Stimulated activated CD8-positive, alpha-beta memory T cell treated with anti-CD3 and anti-CD28 coated beads, Interleukin-7, amount 100 ng/mL, for 48 hours (primary cell): Measurements from ENCODE around the gene DVL2.

ENCODE experiments used
- DNase-seq, 2 donors: peaks; one replicate each; pipeline ENCODE4 v3.0.0-alpha.2; 2020; ENCODE audit warnings: low read depth in 1 of 2; ENCODE audit errors: extremely low read depth in 1 of 2

DVL2 gene

DNA sequence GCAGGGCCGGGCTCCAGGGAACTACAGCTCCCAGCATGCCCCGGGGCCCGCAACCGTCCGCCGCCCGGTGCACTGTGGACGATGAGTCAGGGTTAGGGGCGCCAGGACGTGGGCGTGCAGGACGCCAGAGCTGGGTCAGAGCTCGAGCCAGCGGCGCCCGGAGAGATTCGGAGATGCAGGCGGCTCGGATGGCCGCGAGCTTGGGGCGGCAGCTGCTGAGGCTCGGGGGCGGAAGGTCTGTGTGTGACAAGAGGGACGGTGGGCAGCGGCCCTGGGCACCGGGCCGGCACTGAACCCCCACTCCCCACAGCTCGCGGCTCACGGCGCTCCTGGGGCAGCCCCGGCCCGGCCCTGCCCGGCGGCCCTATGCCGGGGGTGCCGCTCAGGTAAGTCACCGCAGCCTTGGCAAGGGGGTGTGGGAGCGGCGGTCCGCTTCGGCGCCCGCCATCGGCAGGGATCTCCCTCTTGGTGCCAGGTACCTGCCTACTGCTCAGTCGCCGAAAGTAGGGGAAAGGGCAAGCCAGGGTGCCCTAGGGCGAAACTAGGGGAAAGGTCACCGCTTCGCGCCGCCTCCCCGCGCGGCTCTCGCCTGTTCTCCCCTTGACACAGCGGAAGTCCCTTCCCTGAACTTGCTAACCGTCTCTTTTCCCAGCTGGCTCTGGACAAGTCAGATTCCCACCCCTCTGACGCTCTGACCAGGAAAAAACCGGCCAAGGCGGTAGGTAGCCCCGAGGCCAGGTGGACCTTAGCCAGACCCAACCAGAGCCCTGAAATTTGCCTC lies 14.3 kb downstream of the DVL2 start, which contains the start of the genes ACADVL and DLG4:
Gene ACADVL (plus strand): TSS at position 127 of the 781 bp plus-strand sequence. CDS start 47 bp downstream, at position 174.
Gene DLG4 (minus strand): TSS at position 25 of the 781 bp plus-strand sequence.
- peak; percentile 85 to 87 for DNase-seq

DNA sequence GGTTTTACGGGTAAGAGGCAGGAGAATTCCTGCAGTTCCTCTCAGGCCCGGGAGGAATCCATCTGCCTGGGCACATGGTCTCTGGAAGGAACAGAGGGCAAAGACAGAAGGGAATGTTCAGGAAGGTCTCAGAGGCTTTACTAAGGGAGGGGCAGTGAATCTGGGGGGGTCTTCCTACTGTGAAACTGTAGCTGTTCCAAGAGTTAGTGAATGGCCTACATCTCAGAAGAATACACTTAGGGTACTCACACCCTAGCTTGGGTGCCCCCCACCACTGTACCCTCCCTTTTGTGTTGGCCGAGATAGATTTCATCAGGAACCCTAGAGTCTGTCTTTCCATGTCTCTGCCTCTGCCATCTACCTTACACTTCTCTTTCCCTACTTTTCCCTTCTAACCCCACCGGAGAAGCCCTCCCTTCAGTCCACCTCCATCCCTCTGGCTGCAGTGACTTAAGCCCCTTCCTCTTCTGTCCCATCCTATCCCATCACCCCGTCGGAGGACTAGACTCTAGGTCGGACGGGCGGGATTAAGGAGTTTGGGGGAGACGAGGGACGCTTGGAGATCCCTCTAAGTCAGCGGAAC lies 15.0 kb downstream of the DVL2 start:
- DNase-seq, result no peak

DNA sequence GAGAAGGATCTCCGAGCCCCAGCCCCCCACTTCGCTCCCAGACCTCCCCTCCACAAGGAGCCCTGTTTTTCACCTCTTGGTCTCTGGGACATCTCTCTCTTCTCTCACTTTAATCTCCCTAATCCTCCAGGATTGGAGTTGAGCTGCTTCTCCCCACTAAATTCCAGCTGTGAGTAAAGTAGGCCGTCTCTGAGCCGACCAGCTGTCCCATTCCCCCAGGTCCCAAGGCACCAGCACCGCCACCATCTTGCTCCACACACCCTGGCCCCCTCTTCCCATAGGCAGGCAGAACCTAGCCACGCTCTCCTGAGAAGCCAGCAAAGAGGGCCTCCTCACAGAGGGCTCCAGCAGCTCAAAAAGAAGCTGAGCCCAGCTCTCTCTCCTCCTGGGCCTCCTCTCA lies 15.6 kb downstream of the DVL2 start:
- no peak for DNase-seq

GRCh38 chr17:7218166-7218565 lies 16.2 kb downstream of the DVL2 start:
- no peak for DNase-seq

DNA sequence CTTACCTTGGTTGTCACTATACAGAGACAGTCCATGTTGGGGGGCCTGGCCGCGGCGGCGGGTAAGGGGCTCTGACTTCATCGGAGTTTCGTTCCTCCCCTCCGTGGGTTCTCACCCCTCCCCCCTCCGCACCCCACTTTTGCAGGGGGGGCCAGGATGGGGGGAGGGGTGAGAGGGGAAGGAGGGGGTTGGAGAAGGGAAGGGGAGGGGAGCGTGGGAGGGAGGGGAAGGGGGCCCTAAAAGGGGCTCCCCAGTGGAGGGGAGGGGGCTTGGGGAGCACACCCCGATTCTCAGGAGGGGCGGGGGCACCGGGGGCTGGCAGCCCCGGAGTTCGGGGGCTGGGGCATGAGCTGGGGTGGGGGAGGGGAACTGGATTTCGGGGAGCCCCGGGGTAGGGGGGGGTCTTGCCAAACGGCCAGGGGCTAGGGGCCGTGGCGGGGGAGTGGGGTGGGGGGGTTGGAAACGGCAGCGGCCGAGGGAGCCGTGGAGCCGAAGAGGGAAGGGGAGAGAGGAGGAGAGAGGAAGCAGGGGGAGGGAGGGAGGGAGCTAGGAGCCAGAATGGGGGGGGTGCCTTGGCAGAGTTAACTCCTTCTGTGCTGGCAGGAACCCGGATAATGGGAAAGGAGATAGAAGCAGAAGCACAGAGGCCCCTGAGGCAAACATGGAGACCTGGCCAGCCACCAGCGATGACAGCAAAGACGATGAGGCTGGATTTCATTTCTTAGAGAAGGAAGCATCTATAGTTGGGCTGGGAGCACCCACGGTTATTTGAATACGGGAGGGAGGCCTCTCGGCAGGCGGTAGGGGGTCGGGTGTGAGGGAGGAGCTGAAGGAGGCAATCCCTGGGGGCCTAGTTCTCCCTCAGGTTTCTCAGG lies 17.0 kb downstream of the DVL2 start:
- DNase-seq, result no peak

GRCh38 chr17:7216242-7217112 lies 17.8 kb downstream of the DVL2 start:
- DNase-seq, result no peak

DNA sequence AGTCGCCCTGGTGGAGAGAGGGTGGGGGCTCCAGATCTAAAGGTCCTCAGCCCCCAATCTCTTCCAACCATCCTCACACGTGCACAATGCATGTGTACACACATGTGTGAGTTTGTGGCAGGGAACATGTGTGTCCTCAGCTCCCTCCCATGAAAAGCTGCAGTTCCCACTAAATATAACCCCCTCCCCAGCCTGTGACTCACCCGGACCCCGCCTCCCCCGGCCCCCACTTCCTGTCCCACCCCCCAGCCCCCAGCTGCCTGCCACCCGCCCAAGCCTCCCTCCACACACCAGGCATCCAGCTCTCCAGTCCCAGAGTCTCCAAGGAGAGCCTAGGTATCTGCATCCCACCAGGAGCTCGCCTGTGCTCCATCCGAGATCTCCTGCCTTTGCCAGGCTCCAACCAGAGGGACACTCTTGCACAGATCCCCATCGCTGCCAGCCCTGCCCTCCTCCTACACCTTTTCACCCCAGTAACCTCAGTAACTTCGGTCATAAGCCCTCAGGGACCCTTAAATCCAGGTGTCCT lies 18.6 kb downstream of the DVL2 start:
- no peak for DNase-seq

DNA sequence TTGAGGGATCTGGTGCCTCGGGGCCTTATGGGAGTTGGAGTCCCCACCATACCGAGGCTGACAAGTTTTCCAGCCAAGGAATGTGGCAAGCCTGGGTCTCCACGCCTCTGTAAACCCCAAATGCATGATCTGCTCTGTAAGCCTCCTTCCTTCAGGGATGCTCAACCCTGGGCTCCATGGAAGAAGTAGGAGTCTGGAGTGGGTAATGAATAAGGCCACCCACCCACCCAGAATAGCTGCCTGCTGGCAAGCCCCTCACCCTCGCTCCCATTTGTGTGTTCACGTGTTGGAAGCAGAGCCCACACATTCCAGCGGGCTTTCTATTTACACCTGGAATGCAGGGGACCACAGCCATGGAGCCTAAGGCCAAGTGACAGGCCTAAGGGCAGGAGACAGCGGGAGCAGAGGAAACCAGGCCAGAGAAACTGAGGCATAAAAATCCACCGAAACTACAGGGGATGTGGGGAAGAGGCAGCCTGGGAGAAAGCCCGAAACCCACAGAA lies 19.1 kb downstream of the DVL2 start:
- no peak for DNase-seq

DNA sequence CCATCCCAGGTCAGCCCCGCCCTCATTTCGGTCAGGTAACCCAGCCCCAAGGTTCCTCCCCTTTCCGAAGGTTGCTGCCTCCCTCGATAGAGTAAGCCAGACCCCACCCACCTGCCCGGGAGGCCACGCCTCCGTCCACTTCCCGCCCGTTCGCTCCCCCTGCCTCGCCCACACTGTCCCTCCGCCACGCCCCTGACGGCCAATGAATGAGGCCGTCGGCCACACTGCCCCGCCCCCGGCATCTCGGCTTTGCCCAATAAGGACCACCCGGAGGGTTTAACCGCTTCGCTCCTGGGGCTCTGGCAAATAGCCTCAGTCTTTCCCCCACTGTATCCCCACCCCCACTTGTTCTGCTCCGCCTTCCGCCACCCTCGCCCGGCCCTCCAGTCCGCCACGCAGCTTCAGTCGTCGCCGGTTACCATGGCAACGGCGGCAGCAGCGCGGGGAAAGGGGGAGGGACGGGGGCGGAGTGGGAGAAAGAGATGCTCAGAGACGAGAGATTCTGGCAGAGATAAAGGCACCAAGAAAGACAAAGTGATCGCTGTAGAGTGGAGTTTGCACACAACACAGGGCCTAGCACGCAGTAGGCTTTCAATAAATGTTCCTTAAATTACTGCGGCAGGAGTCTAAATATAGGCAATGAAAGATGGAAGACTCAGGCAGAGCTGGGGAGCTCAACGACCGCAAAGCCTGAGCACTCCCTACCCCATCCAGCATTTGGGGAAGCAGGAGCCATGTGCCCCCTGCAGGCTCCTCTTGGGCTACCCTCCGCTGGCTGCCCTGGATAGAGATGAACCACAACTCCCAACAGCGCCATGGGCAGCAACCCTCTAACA lies 19.8 kb downstream of the DVL2 start:
- peak; percentile 100 for DNase-seq

- DNase-seq, result peak in 1 of 2 donors; percentile 40
Measured at GRCh38 chr17:7213895-7214299, 20.4 kb downstream of the DVL2 start.

DNA sequence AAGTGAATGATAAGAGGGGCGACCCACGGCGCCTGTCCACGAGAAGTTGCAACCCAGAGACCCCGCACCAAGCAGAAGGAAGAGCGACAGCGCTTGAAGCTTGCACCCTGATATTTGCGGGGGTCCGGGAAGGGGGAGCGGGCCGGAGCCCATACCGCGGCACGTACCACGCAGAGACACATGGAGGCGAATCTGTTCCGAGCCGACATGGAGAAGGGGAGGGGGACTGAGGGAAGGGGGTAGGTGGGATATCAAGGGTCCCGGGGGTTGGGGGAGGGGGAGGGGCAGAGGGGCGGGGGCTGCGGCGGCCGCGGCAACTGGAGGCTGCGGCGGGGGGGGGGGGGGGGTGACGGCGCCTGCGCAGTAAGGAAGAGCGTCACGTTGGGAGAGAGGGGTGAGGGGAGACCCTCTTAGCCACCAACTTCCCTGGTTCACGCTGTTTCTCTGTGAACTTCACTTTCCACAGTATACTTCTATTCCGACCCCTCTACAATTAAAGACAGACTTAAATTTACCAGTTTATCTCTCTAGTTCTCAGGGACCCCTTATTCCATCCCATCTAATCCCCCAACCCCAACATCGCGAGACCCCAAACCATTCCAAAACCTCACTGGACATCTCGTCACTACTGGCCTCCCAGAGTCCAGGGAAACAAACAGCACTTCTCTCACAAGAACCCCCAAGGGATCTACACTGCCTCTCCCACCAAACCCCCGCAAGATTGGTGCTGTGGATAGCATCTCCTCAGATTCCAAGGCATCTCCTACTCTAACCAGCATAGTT lies 22.6 kb downstream of the DVL2 start:
- DNase-seq, result no peak

GRCh38 chr17:7208754-7209460 lies 25.4 kb downstream of the DVL2 start:
- DNase-seq, result no peak

- DNase-seq, result no peak
Measured at GRCh38 chr17:7208027-7208571, 26.2 kb downstream of the DVL2 start.

DNA sequence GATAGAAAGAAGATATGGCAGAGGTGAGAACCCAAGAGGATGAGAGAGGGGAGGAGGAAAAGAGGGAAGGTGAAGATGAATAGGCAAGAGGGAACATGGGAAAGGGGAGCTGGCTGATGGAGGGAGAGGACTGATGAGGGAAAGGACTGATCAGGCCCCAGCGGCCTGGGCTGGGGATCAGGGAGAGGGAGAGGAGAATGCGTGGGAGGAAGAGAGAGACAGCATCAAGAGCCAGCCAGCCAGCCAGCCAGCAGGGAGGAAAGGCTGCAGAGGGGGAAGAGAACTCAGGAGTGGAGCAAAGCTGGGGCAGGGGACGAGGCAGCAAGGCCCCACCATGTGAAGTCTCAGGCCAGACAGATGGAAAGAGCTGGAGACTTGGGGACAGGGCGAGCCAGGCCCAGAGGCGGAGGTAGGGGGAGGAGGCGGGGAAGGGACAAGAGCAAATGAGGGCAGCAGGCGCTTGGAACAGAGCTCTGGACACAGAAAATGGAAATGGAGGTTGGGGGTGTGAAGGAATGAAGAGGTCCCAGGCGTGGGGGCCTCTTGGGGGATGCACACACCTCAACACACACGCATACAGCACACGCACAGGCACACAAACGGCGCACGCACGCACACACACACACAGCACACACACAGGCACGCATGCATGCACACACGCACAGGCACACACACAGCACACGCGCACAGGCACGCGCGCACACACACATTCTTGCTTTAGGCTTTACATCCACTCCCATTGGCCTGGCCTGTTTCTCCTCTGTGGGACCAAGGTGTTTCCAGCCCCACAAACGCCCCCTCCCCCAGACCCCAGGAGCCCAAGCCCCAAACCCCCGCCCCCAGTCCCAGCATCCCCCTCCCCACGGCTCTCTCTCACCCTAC lies 27.0 kb downstream of the DVL2 start:
- DNase-seq, result no peak

DNA sequence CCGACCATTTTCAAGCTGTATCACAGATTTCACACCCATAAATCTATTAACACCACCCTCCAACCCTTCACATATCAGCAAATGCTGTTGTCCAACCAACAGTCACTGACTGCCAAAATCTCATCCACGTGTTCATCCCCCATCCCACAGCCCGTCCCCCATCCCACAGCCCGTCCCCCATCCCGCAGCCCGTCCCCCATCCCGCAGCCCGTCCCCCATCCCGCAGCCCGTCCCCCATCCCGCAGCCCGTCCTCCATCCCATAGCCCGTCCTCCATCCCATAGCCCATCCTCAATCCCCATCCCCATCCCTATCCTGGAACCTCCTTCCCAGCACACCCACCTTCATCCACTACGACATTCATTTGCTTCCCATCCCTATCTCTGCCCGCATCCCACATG lies 28.8 kb downstream of the DVL2 start:
- DNase-seq, result no peak

DNA sequence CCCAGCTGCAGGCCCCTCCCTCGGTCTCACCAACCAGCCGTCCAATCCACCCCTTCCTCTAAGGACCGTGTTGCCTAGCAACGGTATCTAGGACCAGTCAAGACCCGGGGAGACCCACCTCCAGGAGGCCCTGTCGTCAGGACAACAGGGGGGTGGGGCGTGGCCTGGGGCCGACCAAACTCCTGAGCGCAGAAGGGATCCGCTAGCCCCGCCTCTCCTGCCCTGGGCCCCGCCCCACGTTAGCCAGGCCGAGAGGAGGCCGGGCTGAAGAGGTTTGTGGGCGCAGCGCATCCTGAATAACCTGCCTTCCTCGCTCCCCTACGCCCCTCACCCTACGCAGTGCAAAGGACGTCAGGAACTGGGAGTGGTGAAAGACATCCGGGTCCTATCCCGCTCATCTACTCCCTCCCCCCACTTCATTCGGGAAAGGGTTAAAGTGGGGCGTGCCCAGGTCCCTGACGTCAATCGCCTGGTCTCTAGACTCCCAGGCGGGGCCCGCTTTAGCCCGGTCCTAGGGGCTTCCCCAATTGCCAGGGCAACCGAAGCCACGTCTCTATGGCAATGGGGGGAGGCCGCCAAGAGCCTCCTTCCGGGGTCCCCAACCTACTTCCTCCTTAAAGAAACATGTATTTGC lies 29.4 kb downstream of the DVL2 start:
- DNase-seq, result peak; percentile 80 to 93
